ENCODE results near the gene BAD. TPM values are rescaled to one million over a fixed set of nuclear protein-coding genes. Genes with fewer than 3 reads are reported as not detected.
A peak's percentile ranks its signal among the peaks of the same experiment; 100 is the strongest.

The BAD gene
- total and polyA plus RNA-seq, 2 of the 13 experiments (the other 11 are each of a cell fraction or from before 2014, with no cell fraction given): 17.9 to 28.5 TPM

DNA sequence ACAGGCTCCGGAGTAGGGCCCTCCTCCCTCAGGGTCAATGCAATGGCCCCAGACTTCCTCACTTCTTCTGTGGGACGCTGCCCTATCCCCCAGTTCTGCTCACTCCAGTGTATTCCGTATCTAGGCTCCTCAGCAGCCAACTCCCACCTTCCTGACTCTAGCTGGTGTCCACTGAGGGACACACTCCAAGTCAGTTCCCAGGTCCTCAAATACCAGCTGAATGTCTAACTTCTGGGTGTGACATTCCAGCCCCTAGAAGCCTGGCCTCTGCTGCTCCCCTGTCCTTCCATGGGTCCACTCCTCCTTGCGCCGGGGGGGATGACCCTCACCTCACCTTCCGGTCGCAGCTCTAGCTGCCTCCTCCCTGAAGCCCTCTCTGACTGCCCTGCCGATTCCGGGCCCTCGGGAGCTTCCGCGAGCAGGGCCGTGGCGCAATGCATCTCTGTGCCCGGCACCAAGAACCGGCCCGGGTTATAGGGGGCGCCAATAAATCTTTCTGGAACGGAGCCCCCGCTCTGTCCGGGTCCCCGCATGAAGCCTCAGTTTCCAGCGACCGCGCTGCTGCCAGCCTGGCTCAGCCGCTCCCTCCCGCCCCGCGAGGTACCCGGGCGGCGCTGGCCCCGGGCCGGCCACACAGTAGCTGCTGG, 15.4 kb downstream of the BAD start (continued):
- peak; percentile 2; the same call in 1 of the 2 replicates for TF ChIP-seq GABPB1 (CRISPR knock-in tag; IDR thresholded peaks at IDR 0.05)
- no peak for TF ChIP-seq ZNF567 (CRISPR knock-in tag; IDR thresholded peaks at IDR 0.05; ENCODE audit: borderline replicate concordance)
- peak; percentile 61; the same call in 1 of the 2 replicates for TF ChIP-seq SIN3A (IDR thresholded peaks at IDR 0.05; ENCODE audit: borderline replicate concordance, low read depth, low read length)
- no peak for TF ChIP-seq JARID2 (CRISPR knock-in tag; IDR thresholded peaks at IDR 0.05; ENCODE audit: insufficient replicate concordance)
- TF ChIP-seq, protein P1, sequence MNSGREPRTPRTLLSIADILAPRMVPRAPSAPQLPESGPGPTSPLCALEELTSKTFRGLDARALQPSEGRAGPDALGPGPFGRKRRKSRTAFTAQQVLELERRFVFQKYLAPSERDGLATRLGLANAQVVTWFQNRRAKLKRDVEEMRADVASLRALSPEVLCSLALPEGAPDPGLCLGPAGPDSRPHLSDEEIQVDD (CRISPR knock-in tag; IDR thresholded peaks at IDR 0.05; ENCODE audit: borderline replicate concordance): no peak
- no peak for TF ChIP-seq ZNF619 (CRISPR knock-in tag; IDR thresholded peaks at IDR 0.05)
- TF ChIP-seq ZKSCAN1 (IDR thresholded peaks at IDR 0.05; ENCODE audit: low read length): no peak
- no peak for TF ChIP-seq RFX1 (IDR thresholded peaks at IDR 0.05)
- TF ChIP-seq ZNF33B (CRISPR knock-in tag; IDR thresholded peaks at IDR 0.05): no peak
- TF ChIP-seq, protein P2, sequence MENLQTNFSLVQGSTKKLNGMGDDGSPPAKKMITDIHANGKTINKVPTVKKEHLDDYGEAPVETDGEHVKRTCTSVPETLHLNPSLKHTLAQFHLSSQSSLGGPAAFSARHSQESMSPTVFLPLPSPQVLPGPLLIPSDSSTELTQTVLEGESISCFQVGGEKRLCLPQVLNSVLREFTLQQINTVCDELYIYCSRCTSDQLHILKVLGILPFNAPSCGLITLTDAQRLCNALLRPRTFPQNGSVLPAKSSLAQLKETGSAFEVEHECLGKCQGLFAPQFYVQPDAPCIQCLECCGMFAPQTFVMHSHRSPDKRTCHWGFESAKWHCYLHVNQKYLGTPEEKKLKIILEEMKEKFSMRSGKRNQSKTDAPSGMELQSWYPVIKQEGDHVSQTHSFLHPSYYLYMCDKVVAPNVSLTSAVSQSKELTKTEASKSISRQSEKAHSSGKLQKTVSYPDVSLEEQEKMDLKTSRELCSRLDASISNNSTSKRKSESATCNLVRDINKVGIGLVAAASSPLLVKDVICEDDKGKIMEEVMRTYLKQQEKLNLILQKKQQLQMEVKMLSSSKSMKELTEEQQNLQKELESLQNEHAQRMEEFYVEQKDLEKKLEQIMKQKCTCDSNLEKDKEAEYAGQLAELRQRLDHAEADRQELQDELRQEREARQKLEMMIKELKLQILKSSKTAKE (CRISPR knock-in tag; IDR thresholded peaks at IDR 0.05; ENCODE audit: borderline replicate concordance): 0 out of 2 replicates have a peak, but pooled peaks have one; percentile 23
- TF ChIP-seq, protein P3, sequence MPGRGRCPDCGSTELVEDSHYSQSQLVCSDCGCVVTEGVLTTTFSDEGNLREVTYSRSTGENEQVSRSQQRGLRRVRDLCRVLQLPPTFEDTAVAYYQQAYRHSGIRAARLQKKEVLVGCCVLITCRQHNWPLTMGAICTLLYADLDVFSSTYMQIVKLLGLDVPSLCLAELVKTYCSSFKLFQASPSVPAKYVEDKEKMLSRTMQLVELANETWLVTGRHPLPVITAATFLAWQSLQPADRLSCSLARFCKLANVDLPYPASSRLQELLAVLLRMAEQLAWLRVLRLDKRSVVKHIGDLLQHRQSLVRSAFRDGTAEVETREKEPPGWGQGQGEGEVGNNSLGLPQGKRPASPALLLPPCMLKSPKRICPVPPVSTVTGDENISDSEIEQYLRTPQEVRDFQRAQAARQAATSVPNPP (CRISPR knock-in tag; IDR thresholded peaks at IDR 0.05): 0 out of 2 replicates have a peak, but pooled peaks have one; percentile 11
- TF ChIP-seq ZNF879 (CRISPR knock-in tag; IDR thresholded peaks at IDR 0.05): no peak
- no peak for TF ChIP-seq ZNF383 (CRISPR knock-in tag; IDR thresholded peaks at IDR 0.05; ENCODE audit: borderline replicate concordance)
- TF ChIP-seq, protein P4, sequence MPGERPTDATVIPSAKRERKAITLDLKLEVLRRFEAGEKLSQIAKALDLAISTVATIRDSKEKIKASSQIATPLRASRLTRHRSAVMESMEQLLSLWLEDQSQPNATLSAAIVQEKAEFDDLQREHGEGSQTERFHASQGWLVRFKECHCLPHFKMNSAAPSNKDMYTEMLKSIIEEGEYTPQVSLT (CRISPR knock-in tag; IDR thresholded peaks at IDR 0.05; ENCODE audit: borderline replicate concordance, low read depth): no peak
- peak; percentile 75; the same call in 1 of the 2 replicates for TF ChIP-seq ZNF546 (CRISPR knock-in tag; conservative IDR thresholded peaks at IDR 0.05)
- no peak for TF ChIP-seq ZNF737 (CRISPR knock-in tag; IDR thresholded peaks at IDR 0.05; ENCODE audit: borderline replicate concordance)
- TF ChIP-seq, protein P5, sequence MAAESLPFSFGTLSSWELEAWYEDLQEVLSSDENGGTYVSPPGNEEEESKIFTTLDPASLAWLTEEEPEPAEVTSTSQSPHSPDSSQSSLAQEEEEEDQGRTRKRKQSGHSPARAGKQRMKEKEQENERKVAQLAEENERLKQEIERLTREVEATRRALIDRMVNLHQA (CRISPR knock-in tag; IDR thresholded peaks at IDR 0.05): no peak
- TF ChIP-seq YEATS2 (CRISPR knock-in tag; IDR thresholded peaks at IDR 0.05; ENCODE audit: borderline replicate concordance): no peak
- TF ChIP-seq, protein P6, sequence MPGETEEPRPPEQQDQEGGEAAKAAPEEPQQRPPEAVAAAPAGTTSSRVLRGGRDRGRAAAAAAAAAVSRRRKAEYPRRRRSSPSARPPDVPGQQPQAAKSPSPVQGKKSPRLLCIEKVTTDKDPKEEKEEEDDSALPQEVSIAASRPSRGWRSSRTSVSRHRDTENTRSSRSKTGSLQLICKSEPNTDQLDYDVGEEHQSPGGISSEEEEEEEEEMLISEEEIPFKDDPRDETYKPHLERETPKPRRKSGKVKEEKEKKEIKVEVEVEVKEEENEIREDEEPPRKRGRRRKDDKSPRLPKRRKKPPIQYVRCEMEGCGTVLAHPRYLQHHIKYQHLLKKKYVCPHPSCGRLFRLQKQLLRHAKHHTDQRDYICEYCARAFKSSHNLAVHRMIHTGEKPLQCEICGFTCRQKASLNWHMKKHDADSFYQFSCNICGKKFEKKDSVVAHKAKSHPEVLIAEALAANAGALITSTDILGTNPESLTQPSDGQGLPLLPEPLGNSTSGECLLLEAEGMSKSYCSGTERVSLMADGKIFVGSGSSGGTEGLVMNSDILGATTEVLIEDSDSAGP (CRISPR knock-in tag; IDR thresholded peaks at IDR 0.05; ENCODE audit: borderline replicate concordance): no peak
- TF ChIP-seq ZNF12 (CRISPR knock-in tag; IDR thresholded peaks at IDR 0.05): no peak
- TF ChIP-seq, protein P7, sequence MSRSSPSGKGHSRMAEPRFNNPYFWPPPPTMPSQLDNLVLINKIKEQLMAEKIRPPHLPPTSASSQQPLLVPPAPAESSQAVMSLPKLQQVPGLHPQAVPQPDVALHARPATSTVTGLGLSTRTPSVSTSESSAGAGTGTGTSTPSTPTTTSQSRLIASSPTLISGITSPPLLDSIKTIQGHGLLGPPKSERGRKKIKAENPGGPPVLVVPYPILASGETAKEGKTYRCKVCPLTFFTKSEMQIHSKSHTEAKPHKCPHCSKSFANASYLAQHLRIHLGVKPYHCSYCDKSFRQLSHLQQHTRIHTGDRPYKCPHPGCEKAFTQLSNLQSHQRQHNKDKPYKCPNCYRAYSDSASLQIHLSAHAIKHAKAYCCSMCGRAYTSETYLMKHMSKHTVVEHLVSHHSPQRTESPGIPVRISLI (CRISPR knock-in tag; IDR thresholded peaks at IDR 0.05; ENCODE audit: borderline replicate concordance): no peak
